Kidney capillary endothelial cell (primary cell): Measurements from ENCODE around the gene TJP1.
"Not testable (repeated sequence)": the region's sequence is repeated elsewhere in the genome, so short reads cannot be mapped to it uniquely, and the experiment has no call there.

Source experiments
- DNase-seq: peaks from one replicate; pipeline ENCODE4 v3.0.0-alpha.2; 2018; ENCODE audit warnings: low spot score

Gene TJP1

GRCh38 chr15:29657476-29657817, 164.8 kb downstream of the TJP1 start:
- DNase-seq, result not testable (repeated sequence)

GRCh38 chr15:29656636-29657475, 165.4 kb downstream of the TJP1 start:
- DNase-seq, result no peak

- DNase-seq, result no peak
Measured at GRCh38 chr15:29652595-29652994, 169.7 kb downstream of the TJP1 start.

GRCh38 chr15:29651476-29652233, 170.6 kb downstream of the TJP1 start:
- no peak for DNase-seq
